Activated CD8-positive, alpha-beta memory T cell treated with anti-CD3 and anti-CD28 coated beads, Interleukin-2, amount 50 U/mL, for 4 hours (primary cell): ENCODE results near the gene TNFAIP1.
A peak's percentile ranks its signal among the peaks of the same experiment; 100 is the strongest.

Experiments used
- DNase-seq: peaks from one replicate; pipeline ENCODE4 v3.0.0-alpha.2; 2020

TNFAIP1 gene

DNA sequence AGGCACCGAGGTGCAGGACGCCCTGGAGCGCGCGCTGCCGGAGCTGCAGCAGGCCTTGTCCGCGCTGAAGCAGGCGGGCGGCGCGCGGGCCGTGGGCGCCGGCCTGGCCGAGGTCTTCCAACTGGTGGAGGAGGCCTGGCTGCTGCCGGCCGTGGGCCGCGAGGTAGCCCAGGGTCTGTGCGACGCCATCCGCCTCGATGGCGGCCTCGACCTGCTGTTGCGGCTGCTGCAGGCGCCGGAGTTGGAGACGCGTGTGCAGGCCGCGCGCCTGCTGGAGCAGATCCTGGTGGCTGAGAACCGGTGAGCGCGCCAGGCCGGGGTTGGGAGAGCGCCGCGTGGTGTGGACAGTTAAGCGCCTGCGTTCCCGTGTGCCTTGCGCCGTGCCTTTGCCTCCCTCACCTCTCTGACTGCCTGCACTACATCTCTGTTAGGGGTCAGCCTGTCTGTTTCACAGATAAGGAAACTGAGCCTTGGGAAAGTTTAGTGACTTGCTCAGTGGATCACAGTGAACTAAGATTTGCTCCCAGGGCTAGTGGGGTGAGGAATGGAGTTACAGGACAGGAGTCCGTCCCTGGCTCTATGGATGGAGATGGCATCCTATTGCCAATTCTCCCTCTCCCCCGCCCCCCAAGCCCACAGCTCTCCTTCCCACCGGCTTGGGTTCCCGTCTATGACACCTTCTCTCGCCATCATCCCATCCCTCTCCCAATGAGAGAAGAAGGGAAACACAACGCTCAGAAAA is 36.8 kb downstream of the TNFAIP1 start:
- no peak for DNase-seq

- no peak for DNase-seq
Measured at GRCh38 chr17:28372945-28373274, 37.3 kb downstream of the TNFAIP1 start.

DNA sequence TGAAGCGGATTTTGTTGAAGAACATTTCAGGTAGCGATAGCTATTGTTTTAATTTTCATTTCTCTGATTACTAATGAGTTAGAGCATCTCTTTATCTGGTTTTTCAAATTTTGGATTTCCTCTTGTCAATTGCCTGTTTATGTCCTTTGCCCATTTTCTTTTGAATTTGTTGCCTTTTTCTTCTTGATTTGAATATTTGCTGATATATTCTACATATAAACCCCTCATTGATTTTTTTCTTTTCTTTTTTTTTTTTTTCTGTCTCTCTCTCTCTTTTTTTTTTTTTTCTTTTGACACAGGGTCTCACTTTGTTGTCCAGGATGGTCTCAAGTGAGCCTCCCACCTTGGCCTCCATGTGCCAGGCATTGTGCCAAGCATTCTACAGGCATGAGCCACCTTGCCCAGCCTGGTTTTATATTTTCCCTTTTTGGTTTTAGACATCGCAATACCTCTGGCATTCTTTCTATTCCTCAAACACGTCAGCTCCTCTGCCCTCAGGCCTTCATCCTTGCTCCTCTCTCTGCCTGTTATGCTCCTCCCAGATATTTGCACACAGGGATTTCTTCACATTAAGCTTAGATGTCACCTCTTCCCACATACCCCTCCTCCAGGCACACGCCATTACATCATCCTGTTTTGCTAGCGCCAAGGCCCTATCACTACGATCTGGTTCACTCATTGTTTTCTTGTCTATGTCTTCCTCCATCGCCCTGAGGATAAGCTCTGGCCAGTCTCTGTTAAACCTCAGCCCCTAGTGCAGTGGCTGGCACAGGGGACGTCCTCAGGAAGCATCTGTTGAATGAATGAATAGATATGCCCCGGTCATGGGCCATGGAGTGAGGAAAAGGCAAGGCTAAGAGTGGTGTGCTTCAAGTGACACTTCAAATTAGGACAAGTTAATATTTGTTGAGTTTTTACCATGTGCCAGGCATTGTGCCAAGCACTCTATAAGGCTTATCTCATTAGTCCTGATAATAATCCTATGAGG is 44.5 kb downstream of the TNFAIP1 start:
- DNase-seq = no peak

- no peak for DNase-seq
Measured at GRCh38 chr17:28381141-28381825, 45.7 kb downstream of the TNFAIP1 start.

- DNase-seq = peak; percentile 62
Measured at GRCh38 chr17:28384281-28385036, 48.9 kb downstream of the TNFAIP1 start.

GRCh38 chr17:28385037-28385400 is 49.5 kb downstream of the TNFAIP1 start:
- no peak for DNase-seq

- DNase-seq = no peak
Measured at GRCh38 chr17:28385406-28385805, 49.8 kb downstream of the TNFAIP1 start.

DNA sequence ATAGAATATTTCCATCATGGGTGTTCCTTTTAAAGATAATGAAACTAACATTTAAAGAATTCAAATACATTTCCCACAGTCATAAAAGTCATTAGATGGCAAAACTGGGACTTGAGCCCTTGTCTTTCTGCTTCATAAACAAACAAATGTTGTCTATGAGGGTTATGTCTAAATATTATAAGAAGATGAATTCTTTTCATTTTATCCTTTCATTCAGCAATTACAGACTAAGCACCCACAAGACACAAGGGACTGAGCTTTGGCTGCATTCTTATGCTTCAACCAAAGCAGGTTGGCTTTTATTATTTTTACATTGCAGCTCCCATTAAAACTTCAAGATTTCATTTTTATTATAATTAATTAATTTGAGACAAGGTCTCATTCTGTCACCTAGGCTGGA is 50.8 kb downstream of the TNFAIP1 start:
- DNase-seq = no peak

- no peak for DNase-seq
Measured at GRCh38 chr17:28388106-28388505, 52.5 kb downstream of the TNFAIP1 start.

DNA sequence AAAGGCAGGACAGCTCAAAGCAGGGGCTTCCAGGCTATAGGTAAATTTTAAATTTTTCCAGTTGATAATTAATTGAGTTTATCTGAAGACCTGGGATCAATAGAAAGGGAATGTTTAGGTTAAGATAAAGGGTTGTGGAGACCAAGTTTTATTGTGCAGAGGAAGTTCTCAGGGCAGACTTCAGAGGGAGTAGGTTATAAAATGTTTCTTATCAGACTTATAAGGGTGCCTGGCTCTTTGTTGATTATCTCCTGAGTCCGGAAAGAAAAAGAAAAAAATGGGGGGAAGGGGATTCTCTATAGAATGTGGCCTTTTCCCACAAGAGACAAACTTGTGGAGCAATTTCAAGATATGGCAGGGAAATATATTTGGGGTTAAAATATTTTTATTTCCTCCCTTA is 54.6 kb downstream of the TNFAIP1 start:
- DNase-seq = no peak

DNA sequence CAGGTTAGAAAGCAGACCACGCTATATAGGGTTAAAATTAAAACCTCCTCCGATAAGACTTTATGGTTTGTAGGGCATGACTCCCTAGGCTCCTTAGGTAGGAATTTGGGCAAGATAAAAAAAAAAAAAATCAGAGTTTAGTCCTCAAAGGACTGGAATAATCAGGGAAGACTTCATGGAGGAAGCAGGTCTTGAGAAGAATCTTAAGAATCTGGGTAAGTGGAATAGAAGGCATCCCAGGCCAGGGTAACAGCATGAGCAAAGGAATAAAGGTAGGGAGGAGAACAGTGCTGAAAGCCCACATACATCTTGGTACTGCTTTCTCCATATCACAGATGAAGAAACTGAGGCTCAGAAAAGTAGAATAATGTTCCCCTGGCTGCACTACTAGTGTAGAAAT is 55.0 kb downstream of the TNFAIP1 start:
- DNase-seq = no peak

- DNase-seq = no peak
Measured at GRCh38 chr17:28390984-28391383, 55.4 kb downstream of the TNFAIP1 start.

GRCh38 chr17:28391401-28391800 is 55.8 kb downstream of the TNFAIP1 start:
- DNase-seq = no peak

GRCh38 chr17:28392491-28392890 is 56.9 kb downstream of the TNFAIP1 start:
- no peak for DNase-seq

DNA sequence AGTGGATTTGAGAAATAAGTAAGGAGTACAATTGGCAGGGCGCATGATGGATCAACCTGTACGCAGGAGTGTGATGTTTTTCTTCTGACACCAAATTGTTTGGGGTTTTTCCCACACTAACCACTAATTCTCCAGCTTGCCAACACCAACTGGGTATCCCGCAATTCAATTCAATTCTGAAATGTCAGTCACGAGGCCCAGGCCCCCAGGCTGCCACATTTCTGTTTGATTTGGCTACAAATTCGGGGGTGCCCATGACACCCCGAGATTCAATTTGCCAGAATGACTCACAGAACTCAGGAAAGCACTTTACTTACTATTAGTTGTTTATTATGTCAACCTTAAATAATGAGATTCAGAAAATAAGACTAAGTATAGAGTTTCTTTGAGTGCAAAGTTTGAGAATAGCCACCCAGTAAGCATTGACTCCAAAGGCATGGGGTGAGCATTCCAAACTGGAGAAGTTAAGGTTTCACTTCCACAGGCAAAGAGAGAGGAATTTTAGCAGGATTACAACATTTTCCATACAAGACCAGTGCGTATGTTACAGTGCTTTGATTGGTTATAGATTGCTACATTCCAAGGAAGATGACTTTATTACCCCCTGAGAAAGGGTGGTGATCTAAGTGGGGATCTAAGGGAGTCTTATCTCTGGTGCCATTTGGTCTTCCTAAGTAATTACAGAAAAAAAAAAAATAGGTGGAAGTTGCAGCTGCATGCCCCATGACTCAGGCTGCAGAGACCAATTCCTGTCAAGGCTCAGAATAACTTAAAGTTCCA is 59.0 kb downstream of the TNFAIP1 start:
- DNase-seq = no peak

DNA sequence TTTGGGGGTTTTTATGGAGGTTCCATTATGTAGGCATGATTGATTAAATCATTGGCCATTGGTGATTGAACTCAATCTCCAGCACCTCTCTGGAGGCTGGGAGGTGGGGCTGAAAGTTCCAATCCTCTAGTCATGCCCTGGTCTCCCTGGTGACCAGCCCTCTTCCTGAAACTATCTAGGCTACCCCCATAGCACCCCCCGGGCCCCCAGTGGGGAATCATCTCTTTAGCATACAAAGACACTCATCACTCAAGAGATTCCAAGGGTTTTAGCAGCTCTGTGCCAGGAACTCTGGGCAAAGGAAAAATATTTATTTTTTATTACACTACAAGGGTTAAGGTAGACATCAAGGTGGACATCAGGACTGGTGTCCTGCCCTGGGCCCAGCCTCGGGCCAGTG is 59.9 kb downstream of the TNFAIP1 start:
- no peak for DNase-seq

- no peak for DNase-seq
Measured at GRCh38 chr17:28395968-28396367, 60.4 kb downstream of the TNFAIP1 start.
